Neural cell (in vitro differentiated cells): ENCODE data around the gene SOBP. TPM values are rescaled to one million over a fixed set of nuclear protein-coding genes. Genes with fewer than 3 reads are reported as not detected.

Experiments
- H2AFZ ChIP-seq: fragments of 200-600, 300-800 bp; sonication (generic), shearing (Covaris generic); 2 replicates; pipeline ENCODE4 v1.6.0; 2014; ENCODE audit warnings: low read depth, mild to moderate bottlenecking, antibody characterized with exemption, low read length, moderate library complexity
- H3F3A ChIP-seq: fragments of 200-600 bp; shearing (Covaris generic); 2 replicates; pipeline ENCODE4 v1.6.1; 2016; ENCODE audit warnings: mild to moderate bottlenecking, moderate library complexity, mixed read lengths, antibody characterized with exemption, low read length; ENCODE audit not compliant: insufficient read depth, poor library complexity, severe bottlenecking
- H3K27ac ChIP-seq: fragments of 200-600, 300-800 bp; sonication (generic), shearing (Covaris generic); 2 replicates; pipeline ENCODE4 v1.5.1; 2014; ENCODE audit warnings: mild to moderate bottlenecking, low read length, moderate library complexity
- H3K27me3 ChIP-seq: fragments of 300-800, 200-600 bp; sonication (generic), shearing (Covaris generic); 2 replicates; pipeline ENCODE4 v1.6.0; 2014; ENCODE audit warnings: mild to moderate bottlenecking, low read depth, low read length, moderate library complexity; ENCODE audit not compliant: insufficient read depth
- H3K36me3 ChIP-seq: fragments of 300-800, 200-600 bp; sonication (generic), shearing (Covaris generic); 2 replicates; pipeline ENCODE4 v1.5.1; 2014; ENCODE audit warnings: mild to moderate bottlenecking, antibody characterized with exemption, low read length, moderate library complexity; ENCODE audit not compliant: insufficient read depth
- H3K4me2 ChIP-seq: fragments of 300-800, 200-600 bp; sonication (generic), shearing (Covaris generic); 2 replicates; pipeline ENCODE4 v1.6.0; 2014; ENCODE audit warnings: mild to moderate bottlenecking, low read length
- H3K4me3 ChIP-seq: fragments of 300-800, 200-600 bp; sonication (generic), shearing (Covaris generic); 2 replicates; pipeline ENCODE4 v1.5.1; 2014; ENCODE audit warnings: mild to moderate bottlenecking, low read length, moderate library complexity
- H3K79me2 ChIP-seq: fragments of 200-600 bp; shearing (Covaris generic); replicated peaks from 2 replicates; pipeline ENCODE4 v1.6.0; 2014; ENCODE audit warnings: mild to moderate bottlenecking, low read length, moderate library complexity; ENCODE audit not compliant: insufficient read depth
- H3K9ac ChIP-seq: fragments of 300-800, 200-600 bp; sonication (generic), shearing (Covaris generic); 2 replicates; pipeline ENCODE4 v1.6.1; 2016; ENCODE audit warnings: mild to moderate bottlenecking, low read length, mixed read lengths
- H3K9me2 ChIP-seq: fragments of 200-600 bp; shearing (Covaris generic); 2 replicates; pipeline ENCODE4 v1.6.1; 2016; ENCODE audit warnings: mild to moderate bottlenecking, low read length, mixed read lengths; ENCODE audit not compliant: insufficient read depth
- H3K9me3 ChIP-seq: fragments of 200-600, 300-800 bp; sonication (generic), shearing (Covaris generic); 2 replicates; pipeline ENCODE4 v1.6.1; 2016; ENCODE audit warnings: mild to moderate bottlenecking, mixed run types, low read length, moderate library complexity, mixed read lengths
- H4K20me1 ChIP-seq: fragments of 200-600 bp; shearing (Covaris generic); 2 replicates; pipeline ENCODE4 v1.6.1; 2016; ENCODE audit warnings: mild to moderate bottlenecking, mixed run types; ENCODE audit not compliant: insufficient read depth
- CTCF ChIP-seq: fragments of 450-650 bp; IDR thresholded peaks from 2 replicates; pipeline ENCODE4 v1.5.1; 2014; ENCODE audit warnings: antibody characterized with exemption, mild to moderate bottlenecking, moderate library complexity; ENCODE audit not compliant: poor library complexity, severe bottlenecking
- EP300 ChIP-seq: fragments of 450-650 bp; conservative IDR thresholded peaks from 2 replicates; pipeline ENCODE4 v1.6.1; 2014; ENCODE audit warnings: antibody characterized with exemption, mild to moderate bottlenecking, moderate library complexity; ENCODE audit not compliant: poor library complexity, severe bottlenecking
- EZH2 ChIP-seq: fragments of 200-600, 300-800 bp; shearing (Covaris generic), sonication (generic); IDR thresholded peaks from 2 replicates; pipeline ENCODE4 v1.6.1; 2014; ENCODE audit warnings: antibody characterized with exemption, low read length, borderline replicate concordance, mild to moderate bottlenecking; ENCODE audit not compliant: insufficient read depth, poor library complexity, severe bottlenecking
- MXI1 ChIP-seq: fragments of 450-650 bp; conservative IDR thresholded peaks from 2 replicates; pipeline ENCODE4 v1.6.1; 2014; ENCODE audit warnings: antibody characterized with exemption, mild to moderate bottlenecking; ENCODE audit not compliant: poor library complexity, severe bottlenecking
- POLR2AphosphoS5 ChIP-seq: IDR thresholded peaks from 2 replicates; pipeline ENCODE4 v1.6.1; 2012
- RAD21 ChIP-seq: fragments of 450-650 bp; conservative IDR thresholded peaks from 2 replicates; pipeline ENCODE4 v1.6.1; 2014; ENCODE audit warnings: antibody characterized with exemption, mild to moderate bottlenecking, moderate library complexity
- REST ChIP-seq: IDR thresholded peaks from 2 replicates; pipeline ENCODE4 v1.6.1; 2012; ENCODE audit warnings: borderline replicate concordance
- SMC3 ChIP-seq: fragments of 450-650 bp; conservative IDR thresholded peaks from 2 replicates; pipeline ENCODE4 v1.6.1; 2014; ENCODE audit warnings: antibody characterized with exemption, mild to moderate bottlenecking, moderate library complexity; ENCODE audit not compliant: poor library complexity
- TAF1 ChIP-seq: IDR thresholded peaks from 2 replicates; pipeline ENCODE4 v1.6.1; 2012; ENCODE audit warnings: low read depth
- polyA plus RNA-seq: library from polyadenylated mRNA; depleted of rRNA; stranded (reverse); fragments of >200 nt; gene quantifications from 2 replicates; pipeline ENCODE4 v1.2.3, GENCODE V29; 2014

SOBP gene
- polyA plus RNA-seq, 1 donor from 2014 or later, result 16.4 TPM

- Histone ChIP-seq H3K79me2 (no peaks in the 10 kb centered on the region), H3K27me3 (no peaks in the 10 kb centered on the region), H4K20me1 (no peaks in the 10 kb centered on the region), H3K9me3 (no peaks in the 10 kb centered on the region), H3K36me3 (no peaks in the 10 kb centered on the region), H2AFZ (no peak overlapping the region), H3K9ac (no peak overlapping the region), H3K27ac (no peak overlapping the region), H3K9me2 (no peaks in the 10 kb centered on the region), H3F3A (no peaks in the 10 kb centered on the region), H3K4me3 (no peak overlapping the region), H3K4me2 (no peak overlapping the region)
- TF ChIP-seq POLR2AphosphoS5 (no peak), REST (no peak), RAD21 (no peak), EP300 (no peak), SMC3 (no peak), EZH2 (no peak), MXI1 (no peak), TAF1 (no peak), CTCF (no peak)
These were observed 209.3 kb downstream of the SOBP start for GRCh38 chr6:107699254-107699653.

GRCh38 chr6:107699697-107700325 lies 209.9 kb downstream of the SOBP start:
- TF ChIP-seq RAD21 (no peak), EP300 (no peak)

GRCh38 chr6:107703606-107704005 lies 213.7 kb downstream of the SOBP start:
- Histone ChIP-seq H3K36me3 (peaks cover 6% of the 10 kb centered on the region), H3K4me2 (no peak overlapping the region), H2AFZ (no peak overlapping the region), H3K79me2 (no peaks in the 10 kb centered on the region), H3K9me2 (no peaks in the 10 kb centered on the region), H3K9ac (no peak overlapping the region), H4K20me1 (no peaks in the 10 kb centered on the region), H3K27me3 (no peaks in the 10 kb centered on the region), H3K4me3 (no peak overlapping the region), H3F3A (no peaks in the 10 kb centered on the region), H3K9me3 (no peaks in the 10 kb centered on the region), H3K27ac (no peak overlapping the region)
- TF ChIP-seq SMC3 (no peak), EZH2 (no peak)

More at GRCh38 chr6:107699697-107700325, 209.9 kb downstream of the SOBP start:
- Histone ChIP-seq H3K9me3 (no peaks in the 10 kb centered on the region), H3F3A (no peaks in the 10 kb centered on the region), H3K27ac (no peak overlapping the region), H3K4me2 (no peak overlapping the region), H3K9ac (no peak overlapping the region), H3K36me3 (peaks cover 1% of the 10 kb centered on the region), H3K9me2 (no peaks in the 10 kb centered on the region), H2AFZ (no peak overlapping the region), H4K20me1 (no peaks in the 10 kb centered on the region), H3K27me3 (no peaks in the 10 kb centered on the region), H3K79me2 (no peaks in the 10 kb centered on the region), H3K4me3 (no peak overlapping the region)
